Hindlimb muscle (tissue), 1 donor: ENCODE measurements around the gene SSX7. TPM values are rescaled to one million over a fixed set of nuclear protein-coding genes. Genes with fewer than 3 reads are reported as not detected.
"Not testable (repeated sequence)": the region's sequence is repeated elsewhere in the genome, so short reads cannot be mapped to it uniquely, and the experiment has no call there.

Experiments used
- DNase-seq: peaks from one replicate; pipeline ENCODE4 v3.0.0-alpha.2; 2013
- polyA plus RNA-seq: library from polyadenylated mRNA; unstranded; fragments of 120-200 nt; gene quantifications from one replicate; pipeline ENCODE4 v1.2.1, GENCODE V29; 2013; ENCODE audit not compliant: insufficient read length

Gene SSX7, protein sequence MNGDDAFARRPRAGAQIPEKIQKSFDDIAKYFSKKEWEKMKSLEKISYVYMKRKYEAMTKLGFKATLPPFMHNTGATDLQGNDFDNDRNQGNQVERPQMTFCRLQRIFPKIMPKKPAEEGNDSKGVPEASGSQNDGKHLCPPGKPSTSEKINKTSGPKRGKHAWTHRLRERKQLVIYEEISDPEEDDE
- not detected for polyA plus RNA-seq

DNA sequence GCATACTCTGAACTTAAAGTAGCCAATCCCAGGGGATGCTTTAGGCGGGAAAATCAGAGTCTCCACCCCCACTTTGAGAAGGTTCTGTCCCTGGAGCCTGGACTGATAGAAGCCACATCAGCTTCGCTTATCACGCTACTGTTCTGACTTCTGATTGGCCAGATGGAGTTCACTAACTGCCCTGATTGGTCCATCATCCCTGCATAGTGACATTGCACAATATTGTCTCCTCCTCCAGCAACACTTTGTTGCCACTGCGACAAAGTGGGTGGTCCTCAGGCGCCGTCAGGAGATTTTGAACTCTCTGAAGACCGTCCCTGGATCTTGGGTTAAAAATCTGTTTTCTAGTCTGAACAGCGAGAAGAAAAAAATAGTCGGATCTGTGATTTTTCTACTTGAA is at the start of gene SSX7:
TSS of gene SSX7 (minus strand) at position 101 of the 400 bp plus-strand sequence. CDS start 1,428 bp downstream, outside the sequence.
- DNase-seq, result not testable (repeated sequence)

- not testable (repeated sequence) for DNase-seq
These were observed 37.3 kb upstream of the SSX7 start for GRCh38 chrX:52692034-52692433.

GRCh38 chrX:52662218-52662617 is 7.5 kb upstream of the SSX7 start:
- not testable (repeated sequence) for DNase-seq

DNA sequence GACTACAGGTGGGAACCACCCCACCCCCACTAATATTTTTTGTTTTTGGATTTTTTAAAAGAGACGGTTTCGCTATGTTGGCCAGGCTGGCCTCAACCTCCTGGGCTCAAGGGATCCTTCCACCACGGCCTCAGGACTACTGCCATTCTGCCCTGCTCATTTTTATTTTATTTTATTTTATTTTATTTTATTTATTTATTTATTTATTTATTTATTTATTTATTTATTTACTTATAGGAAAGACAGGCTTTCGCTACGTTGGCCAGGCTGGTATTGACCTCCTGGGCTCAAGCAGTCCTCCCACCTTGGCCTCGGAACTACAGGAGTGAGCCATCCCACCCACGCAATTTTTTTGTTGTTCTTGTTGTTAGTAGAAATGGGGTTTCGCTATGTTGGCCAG is 775 bp upstream of the SSX7 start:
- not testable (repeated sequence) for DNase-seq

GRCh38 chrX:52650676-52651075 is 4.0 kb downstream of the SSX7 start:
- not testable (repeated sequence) for DNase-seq

DNA sequence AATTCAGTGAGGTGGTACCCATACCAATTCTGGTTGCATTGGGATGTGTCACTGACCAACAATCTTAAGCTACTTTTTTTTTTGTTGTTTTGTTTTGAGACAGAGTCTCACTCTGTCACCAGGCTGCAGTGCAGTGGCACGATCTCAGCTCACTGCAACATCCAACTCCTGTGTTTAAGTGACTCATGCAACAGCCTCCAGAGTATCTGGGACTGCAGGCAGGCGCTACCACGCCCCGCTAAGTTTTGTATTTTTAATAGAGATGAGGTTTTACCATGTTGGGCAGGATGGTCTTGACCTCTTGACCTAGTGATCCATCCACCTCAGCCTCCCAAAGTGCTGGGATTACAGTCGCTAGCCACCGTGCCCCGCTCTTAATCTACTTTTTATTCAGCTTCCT is 5.7 kb downstream of the SSX7 start:
- not testable (repeated sequence) for DNase-seq

DNA sequence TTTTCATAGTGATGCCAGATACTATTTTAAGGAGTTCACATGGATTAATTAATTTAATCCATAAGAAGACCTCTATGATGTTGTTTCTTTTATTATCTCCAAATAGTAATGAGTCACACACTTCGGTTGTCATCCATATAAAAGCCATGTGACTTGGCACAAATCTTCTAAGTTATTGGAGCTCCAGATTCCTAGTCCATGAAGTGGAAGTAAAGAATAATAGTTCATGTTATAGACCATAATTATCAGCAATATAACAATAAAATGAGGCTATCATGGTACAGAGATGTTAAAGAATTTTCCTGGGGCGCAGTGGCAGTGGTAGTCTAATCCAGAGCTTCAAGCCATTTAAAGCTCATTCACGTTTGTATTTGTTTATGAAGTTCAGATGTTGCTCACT is 26.2 kb downstream of the SSX7 start:
- not testable (repeated sequence) for DNase-seq

DNA sequence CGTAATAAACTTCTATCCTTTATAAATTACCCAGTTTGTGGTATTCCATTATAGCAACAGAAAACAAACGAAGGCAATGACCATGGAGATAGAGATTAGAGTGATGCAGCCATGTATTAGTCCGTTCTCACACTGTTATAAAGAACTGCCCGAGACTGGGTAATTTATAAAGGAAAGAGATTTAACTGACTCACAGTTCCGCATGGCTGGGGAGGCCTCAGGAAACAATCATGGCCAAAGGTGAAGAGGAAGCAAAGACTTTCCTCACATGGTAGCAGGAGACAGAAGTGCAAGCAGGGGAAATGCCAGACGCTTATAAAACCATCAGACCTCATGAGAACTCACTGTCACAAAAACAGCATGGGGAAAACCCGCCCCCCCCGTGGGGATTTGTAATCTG is 34.0 kb downstream of the SSX7 start:
- not testable (repeated sequence) for DNase-seq

DNA sequence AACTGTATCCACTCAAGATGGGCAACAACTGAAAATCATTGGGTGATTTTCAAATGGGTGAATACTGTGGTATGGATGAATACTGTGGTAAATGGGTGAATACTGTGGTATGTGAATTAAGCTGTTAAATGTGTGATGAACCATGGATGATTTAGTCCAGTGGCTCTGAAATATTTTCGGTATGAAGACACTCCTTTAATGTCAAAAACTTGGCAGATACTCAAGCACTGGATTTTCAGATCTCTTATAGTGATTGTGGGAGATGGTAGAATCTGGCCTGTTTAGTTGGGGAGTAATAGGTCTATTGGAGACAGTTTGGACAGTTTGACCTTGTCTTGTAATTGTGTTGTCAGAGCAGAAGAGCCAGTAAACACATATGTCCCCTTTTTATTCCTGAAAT is 45.7 kb downstream of the SSX7 start:
- DNase-seq, result no peak

DNA sequence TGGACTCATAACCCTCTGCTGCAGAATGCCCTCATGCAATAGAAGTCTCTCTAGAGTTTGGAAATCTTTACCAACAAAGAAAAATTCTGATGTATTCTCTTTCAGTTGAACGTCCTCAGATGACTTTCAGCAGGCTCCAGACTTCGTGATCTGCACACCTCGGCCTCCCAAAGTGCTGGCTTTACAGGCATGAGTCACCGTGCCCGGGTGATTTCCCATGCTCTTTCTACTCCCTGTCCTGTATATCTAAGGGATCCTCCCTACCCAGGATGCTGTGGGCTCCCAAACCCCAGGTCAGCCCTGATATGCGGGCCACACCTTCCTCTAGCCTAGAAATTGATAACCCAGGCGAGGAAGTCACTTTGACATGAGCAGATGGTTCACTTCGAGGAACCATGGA is 51.5 kb downstream of the SSX7 start:
- DNase-seq, result not testable (repeated sequence)

DNA sequence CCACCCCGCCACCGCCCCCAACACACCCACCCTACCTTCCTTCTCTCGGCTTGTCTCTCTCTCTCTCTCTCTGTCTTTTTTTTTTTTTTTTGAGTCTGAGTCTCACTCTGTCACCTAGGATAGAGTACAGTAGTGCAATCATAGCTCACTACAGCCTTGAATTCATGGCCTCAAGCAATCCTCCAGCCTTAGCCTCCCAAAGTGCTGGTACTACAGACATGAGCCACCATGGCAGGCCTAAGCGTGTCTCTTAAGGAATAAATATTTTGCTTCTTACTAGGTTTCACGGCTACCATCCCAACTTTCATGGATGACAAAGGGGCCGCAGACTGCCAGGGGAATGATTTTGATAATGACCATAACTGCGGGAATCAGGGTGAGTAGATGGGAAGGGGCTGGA is 55.8 kb downstream of the SSX7 start:
- DNase-seq, result no peak

- no peak for DNase-seq
These were observed 60.0 kb downstream of the SSX7 start for GRCh38 chrX:52594658-52595057.

Other genes with a start within 250 kb of the SSX7 start
- gene XAGE1A, start 159.1 kb downstream of the SSX7 start, polyA plus RNA-seq, result not detected
- not detected for gene XAGE1B, start 137.8 kb downstream of the SSX7 start, polyA plus RNA-seq
- not detected for gene SSX2, start 52.3 kb upstream of the SSX7 start, polyA plus RNA-seq
- gene SSX2B, start 96.4 kb upstream of the SSX7 start, polyA plus RNA-seq, result not detected
- gene SPANXN5, start 142.5 kb upstream of the SSX7 start, polyA plus RNA-seq, result not detected
- gene XAGE5, start 156.4 kb upstream of the SSX7 start, polyA plus RNA-seq, result 0.39 TPM
- gene XAGE3, start 213.2 kb upstream of the SSX7 start, polyA plus RNA-seq, result not detected
- 17.9 TPM for gene FAM156B, start 242.4 kb upstream of the SSX7 start, polyA plus RNA-seq